HL-60 (cell line): ENCODE measurements around the gene BABAM2.

Experiments
- CTCF ChIP-seq: IDR thresholded peaks from one replicate; pipeline ENCODE4 v1.5.1; 2011; ENCODE audit warnings: low read length, control low read depth, inconsistent platforms; ENCODE audit not compliant: insufficient read depth
- POLR2AphosphoS5 ChIP-seq: IDR thresholded peaks from 2 replicates; pipeline ENCODE4 v1.6.1; 2012; ENCODE audit warnings: low read depth
- REST ChIP-seq: IDR thresholded peaks from 2 replicates; pipeline ENCODE4 v1.6.1; 2012; ENCODE audit warnings: low read depth; ENCODE audit not compliant: insufficient replicate concordance

DNA sequence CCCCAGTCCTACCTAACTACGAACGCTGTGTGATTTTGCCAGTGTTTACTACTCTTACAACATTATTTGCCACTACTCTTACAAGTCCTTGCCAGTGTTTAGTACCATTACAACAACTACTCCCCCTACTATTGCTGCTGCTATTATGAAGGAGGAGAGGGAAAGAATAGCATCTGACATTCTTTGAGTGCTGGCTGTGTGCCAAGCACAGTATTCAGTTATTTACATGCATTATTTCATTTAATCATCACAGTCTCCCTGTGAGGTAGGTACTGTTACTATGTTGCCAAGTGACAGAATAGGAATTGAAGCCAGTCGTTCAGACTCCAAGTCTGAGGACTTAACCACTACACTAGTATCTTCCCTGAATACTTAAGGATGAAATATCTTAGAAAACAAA, 316.2 kb downstream of the BABAM2 start:
- TF ChIP-seq CTCF = no peak
- TF ChIP-seq POLR2AphosphoS5 = no peak
- TF ChIP-seq REST = no peak
